Measurements from ENCODE around the gene FHIT.

DNA sequence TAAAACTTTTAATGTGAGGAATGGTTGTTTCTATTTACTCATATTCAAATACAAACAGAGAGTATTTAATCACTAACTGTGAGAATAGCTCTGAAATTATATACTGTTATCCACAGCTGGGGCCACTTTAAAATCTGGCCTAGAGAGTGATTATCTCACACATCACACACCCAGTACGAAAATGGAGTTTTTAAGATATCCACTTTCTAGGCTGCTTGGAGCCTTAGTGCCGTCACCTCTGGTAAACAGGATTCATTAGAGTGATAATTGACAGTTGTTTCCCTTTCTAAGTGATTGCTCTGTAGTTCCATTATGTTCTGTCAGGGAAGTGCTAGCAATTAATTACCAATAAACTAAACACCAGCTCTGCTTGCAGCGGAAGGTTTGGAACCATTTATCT, 942.4 kb downstream of the FHIT start:
- TF ChIP-seq POLR2A (IDR thresholded peaks at IDR 0.05; ENCODE audit: low read depth), result no peak
- TF ChIP-seq EP300 (IDR thresholded peaks at IDR 0.05), result no peak

Data from esophagus muscularis mucosa (tissue), 2 donors.